HG03354 (cell line): Measurements from ENCODE around the gene KCNE4.

Experiments used
- ATAC-seq: cut with Tn5 transposase; IDR thresholded peaks from one replicate; pipeline ENCODE4 v1.9.1; 2021; ENCODE audit warnings: mild to moderate bottlenecking; ENCODE audit not compliant: unreplicated experiment, poor library complexity, severe bottlenecking

Gene KCNE4

DNA sequence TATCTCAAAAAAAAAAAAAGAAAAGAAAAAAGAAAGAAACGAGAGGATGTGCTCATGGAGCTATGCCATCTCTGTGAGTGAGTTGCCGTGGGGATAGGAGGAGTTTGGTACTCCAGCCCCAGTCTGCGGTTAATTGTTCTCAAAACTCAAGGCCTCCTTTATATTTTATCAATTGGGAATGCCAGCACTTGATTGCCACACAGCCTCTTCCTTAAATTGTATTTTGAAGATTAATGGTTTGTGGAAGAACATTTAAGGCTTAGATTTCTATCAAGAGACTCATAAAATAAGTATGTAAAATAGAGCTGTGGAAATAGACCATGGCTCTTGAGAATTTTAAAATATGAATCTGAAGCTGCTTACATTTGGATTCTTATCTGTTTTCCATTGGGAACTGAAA is 29.8 kb downstream of the KCNE4 start:
- no peak for ATAC-seq

DNA sequence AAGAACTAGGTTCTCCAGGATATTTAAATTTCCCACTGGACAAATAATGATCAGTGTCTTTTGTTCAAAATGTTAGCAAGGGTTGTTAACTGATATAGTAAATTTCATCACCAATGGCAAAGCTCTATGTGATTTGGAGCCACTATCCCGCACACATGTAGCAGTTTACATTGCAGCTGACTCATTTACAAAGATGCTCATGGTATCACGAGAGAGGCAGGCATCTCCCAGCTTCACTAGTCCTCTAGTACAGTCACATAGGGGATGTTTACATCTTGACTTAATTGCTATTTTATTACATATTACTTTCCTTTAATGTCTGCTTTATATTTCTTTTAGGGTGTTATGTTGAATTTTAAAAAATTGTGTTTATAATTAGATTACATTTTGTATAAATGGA is 30.7 kb downstream of the KCNE4 start:
- no peak for ATAC-seq

DNA sequence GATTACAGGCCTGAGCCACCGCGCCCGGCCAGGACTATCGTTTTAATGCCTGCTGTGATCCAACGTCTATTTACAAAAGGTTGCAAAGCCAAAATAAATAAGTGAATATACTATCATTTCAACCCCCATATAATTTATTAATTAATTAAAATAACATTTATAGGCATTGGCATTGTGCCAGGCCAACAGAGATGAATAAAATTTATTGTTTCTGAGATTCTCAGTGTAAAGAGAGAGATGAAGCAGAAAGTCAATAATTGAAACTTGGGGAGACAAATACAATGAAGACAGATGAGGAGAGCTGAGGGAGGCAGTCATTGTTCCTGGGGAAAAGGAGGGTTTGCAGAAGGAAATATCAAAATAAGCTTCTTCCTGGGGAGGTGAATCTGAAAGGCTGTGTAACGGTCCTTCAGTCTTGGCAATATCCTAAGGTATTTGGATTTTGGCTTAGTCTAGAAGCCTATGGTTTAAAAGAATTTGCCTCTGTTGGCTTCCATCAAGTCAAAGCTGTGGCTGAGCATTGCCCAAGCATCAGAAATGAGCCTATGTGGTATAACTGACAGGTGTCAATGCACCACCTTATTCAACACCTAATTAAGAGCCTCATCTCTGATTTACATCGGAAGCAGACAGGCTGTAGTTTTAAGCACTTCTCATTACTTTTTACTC is 31.5 kb downstream of the KCNE4 start:
- ATAC-seq = no peak

DNA sequence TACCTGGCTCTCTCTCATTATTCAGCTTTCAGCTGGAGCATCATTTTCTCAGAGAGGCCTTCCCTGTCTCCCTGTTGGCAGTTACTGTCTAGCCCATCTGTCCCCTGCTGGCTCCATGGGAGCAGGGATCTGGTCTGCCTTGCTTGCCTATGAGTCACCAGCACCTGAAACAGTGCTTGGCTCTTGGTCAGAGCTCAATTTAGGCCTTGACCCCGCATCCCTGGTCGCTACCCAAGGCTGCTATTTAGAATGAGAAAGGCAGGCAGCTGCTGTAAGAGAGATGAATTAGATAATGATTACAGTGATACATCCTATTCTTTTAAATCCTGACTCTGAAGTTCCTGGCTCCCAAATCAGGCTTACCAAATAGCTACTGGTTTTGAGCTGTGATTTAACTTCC is 32.9 kb downstream of the KCNE4 start:
- ATAC-seq = no peak

DNA sequence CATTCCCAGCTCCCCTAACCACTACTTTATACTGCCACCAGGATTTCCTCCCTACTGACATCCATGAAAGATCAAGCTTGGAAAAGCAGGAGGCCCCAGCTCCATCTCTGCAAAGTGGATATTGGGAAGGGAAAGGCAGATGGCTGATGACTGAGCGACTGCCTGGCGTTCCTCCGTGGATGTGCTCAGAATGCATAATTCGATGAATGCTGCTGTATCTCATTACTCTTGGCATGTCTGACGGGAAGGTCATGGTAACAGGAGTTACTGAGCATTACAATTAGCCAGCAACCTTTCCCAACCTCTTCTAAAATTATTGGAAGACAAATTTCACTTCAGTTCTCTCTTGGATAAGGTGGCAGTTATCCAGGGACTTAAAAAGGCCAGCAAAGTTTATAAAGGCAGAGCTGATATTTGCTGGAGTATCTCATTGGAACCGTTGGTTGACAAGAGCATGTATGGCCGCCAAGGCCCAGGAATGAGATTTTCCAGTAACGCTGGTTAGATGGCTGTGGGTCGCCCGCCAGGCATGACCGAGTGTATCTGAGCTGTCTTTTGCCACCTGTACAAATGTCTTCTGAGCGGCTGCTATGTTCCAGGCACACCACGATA is 34.5 kb downstream of the KCNE4 start:
- no peak for ATAC-seq

DNA sequence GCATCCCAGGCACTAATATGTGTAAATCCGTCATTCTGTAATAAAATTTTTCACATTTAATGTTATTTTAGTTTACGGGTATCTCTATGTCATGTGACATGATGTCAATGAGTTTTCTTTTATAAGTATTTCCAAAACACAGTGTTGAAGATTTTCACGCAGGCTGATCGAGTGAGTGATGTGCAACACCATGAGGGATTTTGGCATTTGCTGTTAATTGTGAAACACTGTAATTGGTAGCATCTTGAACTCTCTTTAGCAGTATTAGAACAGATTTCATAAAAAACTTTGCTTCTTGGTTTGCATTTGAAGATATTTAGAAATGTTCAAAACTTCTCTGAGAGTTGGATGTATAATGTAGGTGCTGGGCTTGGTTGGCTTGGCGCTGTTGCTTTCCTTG is 35.5 kb downstream of the KCNE4 start:
- no peak for ATAC-seq

DNA sequence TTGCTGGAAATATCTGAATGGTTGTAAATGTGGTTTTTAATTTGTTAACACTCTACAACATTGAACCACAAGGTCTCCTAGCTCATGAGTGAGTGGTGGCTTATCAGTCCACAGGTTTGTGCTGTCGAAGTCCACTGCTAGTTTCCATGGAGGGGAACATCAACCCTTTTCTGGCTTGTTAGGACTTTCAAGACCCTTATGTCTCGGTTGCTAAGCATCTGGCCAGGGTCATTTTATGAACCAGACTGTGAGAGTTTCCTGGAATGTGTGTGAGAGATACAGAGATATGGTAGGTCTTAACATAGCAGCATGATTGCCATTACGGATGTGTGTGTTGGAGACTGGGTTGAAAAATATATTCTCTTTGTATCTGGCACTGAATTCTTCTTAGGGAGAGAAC is 36.9 kb downstream of the KCNE4 start:
- ATAC-seq = no peak

DNA sequence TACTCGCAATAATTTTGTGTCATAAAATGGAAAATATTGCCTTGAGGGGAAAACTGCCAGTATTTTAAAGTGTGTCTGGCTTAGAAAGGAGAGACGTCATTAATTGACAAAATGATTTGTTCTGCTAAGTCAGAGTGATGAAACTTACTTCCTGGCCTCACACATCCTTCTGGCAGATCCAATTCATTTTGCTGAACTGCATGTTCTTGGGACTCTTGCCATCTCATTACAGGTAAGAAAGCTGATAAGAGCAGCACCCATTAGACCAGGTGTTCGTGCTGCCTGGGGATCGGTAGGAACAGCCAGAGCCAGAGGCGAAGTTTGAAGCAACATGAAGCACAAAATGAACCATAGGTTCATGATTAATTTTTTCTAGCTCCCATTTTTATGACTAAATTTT is 38.0 kb downstream of the KCNE4 start:
- ATAC-seq = no peak

DNA sequence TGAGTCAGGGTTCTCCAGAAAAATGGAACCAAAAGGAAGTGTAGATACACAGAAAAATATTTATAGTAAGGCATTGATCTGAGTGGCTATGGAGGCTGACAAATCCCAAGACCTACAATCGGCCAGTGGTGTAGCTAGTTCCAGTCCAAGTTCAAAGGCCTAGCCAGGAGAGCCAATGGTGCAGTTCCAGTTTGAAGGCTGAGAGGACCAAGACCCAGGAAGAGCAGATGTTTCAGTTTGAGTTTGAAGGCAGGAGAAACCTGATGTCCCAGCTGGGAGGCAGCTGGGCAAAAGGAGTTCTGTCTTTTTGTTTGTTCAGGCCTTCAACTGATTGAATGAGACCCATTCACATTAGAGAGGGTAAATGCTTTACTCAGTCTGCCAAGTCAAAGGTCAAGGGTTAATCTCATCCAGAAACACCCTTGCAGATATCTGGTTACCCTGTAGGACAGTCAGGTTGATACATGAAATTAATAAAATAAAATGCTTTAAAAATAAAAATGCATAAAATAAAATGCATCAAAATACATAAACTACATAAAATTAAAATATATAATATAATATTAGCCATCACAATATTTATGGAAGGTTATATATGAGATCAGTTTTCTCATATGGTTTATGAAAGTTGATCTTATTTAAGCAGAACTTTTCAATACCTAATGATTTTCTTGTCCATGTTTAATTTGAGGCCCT is 38.7 kb downstream of the KCNE4 start:
- ATAC-seq = no peak

DNA sequence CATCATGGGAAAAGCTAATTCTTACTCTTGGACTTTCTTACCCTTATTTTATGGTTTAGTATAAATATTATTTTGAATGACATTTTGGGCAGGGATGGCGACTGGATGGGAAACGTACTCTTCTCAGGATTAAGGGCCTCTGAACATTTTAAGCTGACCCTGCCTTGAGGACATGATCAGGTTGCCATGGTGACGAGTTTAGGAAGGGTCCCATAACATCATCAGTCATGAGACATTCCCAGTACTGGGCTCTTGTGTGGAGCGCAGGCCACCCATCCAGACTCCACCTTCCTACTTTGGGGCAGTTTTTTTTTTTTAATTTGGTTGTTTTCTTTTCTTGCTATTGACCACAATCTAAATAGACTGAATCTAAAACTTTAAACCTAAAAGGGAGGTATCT is 40.7 kb downstream of the KCNE4 start:
- ATAC-seq = no peak

DNA sequence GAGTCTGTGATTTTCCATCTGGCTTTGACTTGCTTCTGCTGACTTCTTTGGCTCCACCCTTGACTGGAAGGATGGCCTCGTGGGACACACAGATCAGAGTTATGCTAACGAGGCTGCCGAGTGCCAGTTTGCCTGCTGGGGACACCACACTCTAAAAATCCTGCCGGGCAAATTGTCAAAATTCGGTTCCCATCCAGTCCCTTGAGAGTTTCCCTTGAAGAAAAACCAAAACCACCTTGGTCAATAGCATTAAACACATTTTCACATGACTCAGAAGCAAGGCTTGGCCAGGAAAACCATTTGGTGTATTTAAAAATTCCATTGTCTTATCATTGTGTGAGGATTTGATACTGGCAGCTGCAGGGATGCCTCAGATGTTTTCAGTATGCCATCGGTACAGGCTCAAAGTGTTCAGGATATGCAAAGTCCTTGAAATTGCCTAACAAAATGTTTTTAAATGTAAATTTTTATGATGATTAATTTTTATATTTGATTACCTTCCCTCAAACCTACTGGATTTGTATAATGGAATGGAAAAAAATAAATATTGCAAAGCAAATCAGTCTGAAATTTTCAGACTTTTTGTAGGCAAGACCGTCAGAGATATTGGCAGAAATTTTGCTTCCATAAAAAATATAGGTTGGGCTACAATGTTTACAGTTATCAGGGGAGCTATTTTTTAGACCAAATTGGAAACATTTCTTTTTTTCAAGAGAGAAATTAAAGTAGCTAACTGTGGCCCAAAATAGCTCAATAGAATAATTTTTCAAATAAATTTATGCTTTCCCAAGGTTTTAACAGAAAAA is 41.6 kb downstream of the KCNE4 start:
- no peak for ATAC-seq

DNA sequence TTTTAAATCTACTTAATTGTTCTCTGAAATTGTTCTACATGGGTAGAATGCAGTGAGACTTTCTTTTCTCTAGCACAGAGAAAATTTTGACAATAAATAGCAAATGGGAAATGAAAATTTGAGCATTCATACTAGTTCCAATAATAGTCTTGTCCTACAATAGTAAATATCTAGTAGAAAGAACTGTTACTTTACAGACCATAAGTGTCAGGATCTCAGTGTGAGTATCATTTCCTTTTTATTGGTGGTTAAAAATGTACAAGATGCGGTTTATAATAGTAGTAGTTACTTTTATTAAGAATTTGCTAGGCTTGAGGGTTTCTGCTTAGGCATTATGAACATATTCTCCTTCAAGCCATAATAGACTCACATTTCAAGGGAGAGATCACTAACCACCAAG is 43.2 kb downstream of the KCNE4 start:
- no peak for ATAC-seq

DNA sequence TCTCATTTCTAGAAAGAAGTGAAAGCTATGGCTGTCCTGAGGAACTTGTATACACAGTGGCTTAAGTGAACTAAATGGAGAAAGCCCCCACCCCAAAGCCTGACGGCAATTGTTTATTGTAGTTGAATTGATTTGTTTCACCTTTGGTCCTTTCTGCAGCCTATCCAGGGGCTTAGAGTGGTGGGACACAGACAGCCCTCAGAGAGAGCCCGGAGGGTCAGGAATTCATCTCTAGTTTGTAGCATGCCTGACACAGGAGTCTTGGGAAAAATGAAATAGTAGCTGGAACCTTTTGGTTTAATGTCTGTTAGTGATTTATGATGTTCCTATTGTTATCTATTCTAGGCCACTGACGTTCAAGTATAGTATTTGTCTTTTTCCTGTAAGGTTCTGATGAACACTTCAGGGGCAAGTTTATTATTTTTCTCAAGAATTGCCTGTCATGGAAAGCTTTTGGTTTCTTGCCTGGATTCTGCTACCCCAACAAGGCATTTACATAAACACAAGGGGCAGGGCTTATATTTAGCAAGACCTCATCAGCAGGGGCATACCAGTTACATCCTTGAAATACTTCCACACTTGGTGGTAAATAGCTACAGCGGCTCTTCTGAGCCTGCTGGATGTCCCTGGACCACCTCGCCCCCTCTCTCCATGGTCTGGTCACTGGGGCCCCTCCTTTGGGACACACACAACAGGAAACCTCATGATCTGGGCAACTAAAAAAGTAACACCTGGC is 44.4 kb downstream of the KCNE4 start:
- ATAC-seq = no peak

DNA sequence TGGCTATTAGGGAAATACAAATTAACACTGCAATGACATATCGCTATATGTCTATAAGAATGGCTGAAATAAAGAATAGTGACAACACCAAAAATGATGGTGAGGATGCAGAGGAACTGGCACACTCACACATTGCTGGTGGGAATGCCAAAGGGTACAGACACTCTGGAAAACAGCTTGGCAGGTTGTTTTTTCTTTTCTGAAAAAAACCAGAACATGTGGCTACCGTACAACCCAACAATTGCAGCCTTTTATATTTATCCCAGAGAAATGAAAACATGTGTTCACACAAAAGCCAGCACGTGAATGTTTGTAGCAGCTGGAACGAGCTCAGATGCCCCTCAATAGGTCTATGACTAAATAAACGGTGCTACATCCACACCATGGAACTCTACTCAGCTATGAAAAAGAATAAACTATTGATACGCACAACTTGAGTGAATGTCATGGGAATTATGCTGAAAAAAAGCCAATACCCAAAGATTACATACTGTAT is 45.9 kb downstream of the KCNE4 start:
- no peak for ATAC-seq

DNA sequence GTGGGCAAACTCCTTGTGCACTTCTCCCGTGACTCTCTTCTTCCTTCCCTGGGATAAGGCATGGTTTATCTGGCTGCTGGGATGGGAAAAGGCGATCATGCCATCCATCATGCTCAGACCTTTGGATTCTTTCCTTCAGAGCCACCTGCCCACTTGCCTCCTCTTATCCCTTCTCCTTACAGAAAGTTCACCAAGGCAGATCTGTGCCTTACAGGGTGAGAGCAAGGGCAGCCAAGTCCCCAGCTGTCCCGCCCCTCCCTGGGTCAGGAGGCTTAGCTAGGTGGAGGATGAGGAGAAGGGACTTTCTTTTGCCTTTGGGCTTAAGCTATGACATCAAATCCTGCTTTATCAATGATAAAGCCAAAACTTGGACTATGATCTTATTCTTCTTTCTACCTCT is 47.6 kb downstream of the KCNE4 start:
- ATAC-seq = no peak

DNA sequence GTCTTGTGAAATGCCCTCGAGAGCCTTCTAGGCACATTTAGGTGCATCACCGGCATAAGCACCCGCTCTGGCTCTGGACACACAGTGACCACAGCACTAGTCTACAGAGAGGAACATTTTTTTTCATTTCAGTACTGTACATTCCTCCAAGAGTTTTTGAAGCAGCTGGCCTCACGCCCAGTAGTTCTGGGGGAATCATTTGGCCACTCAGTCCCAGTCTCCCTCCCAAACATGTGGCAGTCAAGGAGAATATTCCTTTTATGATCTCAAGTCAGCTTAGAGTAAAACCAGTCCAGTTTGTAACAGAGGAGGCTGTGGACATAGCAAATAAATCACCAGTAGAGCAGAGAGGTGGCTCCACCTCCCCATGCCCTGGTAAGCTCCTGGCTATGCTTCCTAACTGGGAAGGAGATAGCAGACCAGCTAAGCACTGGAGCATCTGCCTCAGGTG is 48.1 kb downstream of the KCNE4 start:
- ATAC-seq = no peak

DNA sequence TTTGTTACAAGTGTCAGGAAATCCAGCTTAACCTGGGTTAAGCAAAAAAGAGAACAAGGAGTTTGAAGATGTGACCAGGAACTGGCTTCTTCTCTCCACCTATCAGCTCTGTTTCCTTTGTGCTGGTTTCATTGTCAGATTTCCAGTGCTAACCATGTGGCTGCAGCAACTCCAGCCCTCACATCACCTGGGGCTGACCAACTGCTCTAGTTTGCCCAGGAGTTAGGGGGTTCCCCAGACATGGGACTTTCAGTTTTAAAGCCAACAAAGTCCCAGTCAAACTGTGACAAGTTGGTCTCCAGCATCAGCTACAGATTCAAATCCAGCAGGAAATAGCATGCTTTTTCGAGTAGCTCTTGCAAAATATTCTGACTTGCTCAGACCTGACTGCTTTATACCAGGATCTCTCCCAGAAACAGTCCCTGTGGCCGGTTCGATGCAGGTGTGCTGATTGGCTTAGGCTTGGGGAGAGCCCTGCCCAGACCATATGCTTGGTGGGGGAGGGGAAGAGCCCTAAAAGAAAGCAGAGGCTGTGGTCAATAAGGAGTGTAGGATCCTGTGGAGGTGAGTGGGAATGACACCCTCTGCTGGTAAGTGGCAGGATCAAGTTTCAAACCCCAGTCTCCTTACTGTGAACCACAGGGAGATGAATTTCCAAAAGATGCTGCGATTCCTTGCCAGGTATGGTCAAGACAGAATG is 49.5 kb downstream of the KCNE4 start:
- ATAC-seq = peak; percentile 85

DNA sequence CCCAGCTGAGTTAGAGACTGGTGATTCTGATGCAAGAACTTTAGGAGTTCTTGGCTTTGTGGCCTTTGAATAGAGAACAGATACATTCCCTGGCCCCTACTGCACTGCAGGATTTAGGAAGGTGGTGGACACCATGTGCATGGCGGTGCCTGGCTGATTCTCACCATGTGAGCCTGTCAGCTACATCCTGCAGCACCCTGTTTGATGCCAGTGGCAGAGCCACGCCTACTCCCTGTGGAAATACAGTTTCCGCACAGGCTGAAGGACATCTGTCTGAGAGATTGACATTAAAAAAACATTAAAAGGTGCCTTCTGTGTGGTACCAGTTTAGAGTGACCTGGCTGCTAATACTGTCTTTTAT is 50.0 kb downstream of the KCNE4 start:
- ATAC-seq = no peak

DNA sequence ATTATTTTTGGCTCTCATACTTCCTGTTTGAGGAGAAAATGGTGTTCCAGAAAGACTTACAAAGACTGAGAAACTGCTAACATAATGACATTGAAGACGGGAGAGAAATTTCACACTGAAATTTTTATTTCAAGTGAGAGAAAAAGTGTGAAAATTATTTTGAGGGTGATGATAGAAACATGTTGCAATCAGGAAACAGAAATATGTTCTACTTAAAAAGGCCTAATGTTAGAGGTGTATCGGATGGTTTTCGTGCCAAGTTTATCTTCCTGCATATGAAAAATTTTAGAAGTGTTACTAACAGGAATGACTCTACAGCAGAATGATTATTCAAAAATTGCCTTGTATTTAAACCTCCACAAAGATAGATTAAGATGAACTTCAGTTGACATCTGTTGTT is 50.5 kb downstream of the KCNE4 start:
- ATAC-seq = no peak
